ENCODE data around the gene LGI1. TPM values are rescaled to one million over a fixed set of nuclear protein-coding genes. Genes with fewer than 3 reads are reported as not detected.

The LGI1 gene
- total RNA-seq, 1 experiment from 2014 or later: 1.2 TPM

GRCh38 chr10:93758891-93759410 lies 1.2 kb downstream of the LGI1 start:
- no peak overlapping the region for H3K18ac ChIP-seq (ENCODE audit: insufficient read length, low read depth, low read length)
- H3K4me3 Mint-ChIP-seq: peak overlapping the region; percentile 34 to 49; a peak in 4 of 5 replicates

More at GRCh38 chr10:93758891-93759410, 1.2 kb downstream of the LGI1 start:
- Histone ChIP-seq H4K8ac (replicated peaks; ENCODE audit: insufficient read length, low read depth, low read length) (no peak overlapping the region), H3T11ph (ENCODE audit: low read length) (no peak overlapping the region), H3K79me1 (ENCODE audit: insufficient read depth, low read depth, low read length, poor library complexity, severe bottlenecking) (no peaks in the 10 kb centered on the region), H3K27ac (ENCODE audit: insufficient read length, low read depth, low read length) (no peak overlapping the region), H4K5ac (ENCODE audit: insufficient read length, low read depth, low read length) (no peak overlapping the region), H3K9me3 (ENCODE audit: control insufficient read depth, low read depth, low read length) (no peaks in the 10 kb centered on the region), H3K4ac (ENCODE audit: low read depth, low read length) (no peak overlapping the region), H2AFZ (ENCODE audit: low read length) (no peak overlapping the region), H3K27me3 (ENCODE audit: insufficient read depth, low read length) (no peaks in the 10 kb centered on the region), H3K4me2 (ENCODE audit: insufficient read depth, insufficient read length, low read length) (no peak overlapping the region), H3K79me2 (ENCODE audit: insufficient read depth, low read length) (no peaks in the 10 kb centered on the region), H3K56ac (ENCODE audit: insufficient read length, low read depth, low read length) (no peak overlapping the region), H4K20me1 (ENCODE audit: control insufficient read depth, insufficient read depth, insufficient read length) (no peaks in the 10 kb centered on the region), H2BK120ac (ENCODE audit: low read depth, low read length, poor library complexity, severe bottlenecking) (no peak overlapping the region), H2BK20ac (ENCODE audit: low read depth, low read length, poor library complexity, severe bottlenecking) (no peak overlapping the region), H2BK5ac (ENCODE audit: insufficient read length, low read length) (no peak overlapping the region), H3K23me2 (ENCODE audit: insufficient read length, low read depth, low read length, poor library complexity, severe bottlenecking) (no peaks in the 10 kb centered on the region), H2BK12ac (ENCODE audit: insufficient read length, low read depth, low read length) (no peak overlapping the region), H2AK5ac (ENCODE audit: insufficient read length, low read length) (no peak overlapping the region), H3K9ac (ENCODE audit: extremely low read depth, insufficient read length, low read length) (no peak overlapping the region), H2BK15ac (ENCODE audit: low read depth, low read length) (no peak overlapping the region), H3K14ac (ENCODE audit: insufficient read depth, low read length) (no peak overlapping the region), H3K4me1 (ENCODE audit: insufficient read depth, low read length) (peaks cover 16% of the 10 kb centered on the region; the same call in 1 of the 2 replicates), H4K91ac (ENCODE audit: insufficient read length, low read depth, low read length) (no peak overlapping the region), H3K23ac (ENCODE audit: insufficient read length, low read depth, low read length) (no peak overlapping the region)
- H3K27me3 Mint-ChIP-seq (ENCODE audit: low read depth): peaks cover 60% of the 10 kb centered on the region
- H3K4me1 Mint-ChIP-seq: peaks cover 75 to 76% of the 10 kb centered on the region in 2 experiments
- DNase-seq: no peak
- WGBS (ENCODE audit: extremely low coverage, insufficient read length, low lambda C conversion rate): no CpG with 5 or more reads among the region's 4 CpGs
- H3K27ac Mint-ChIP-seq: no peak overlapping the region
- no peaks in the 10 kb centered on the region; a peak in 1 of 5 replicates for H3K9me3 Mint-ChIP-seq
- TF ChIP-seq CTCF (conservative IDR thresholded peaks at IDR 0.05): no peak
- no peaks in the 10 kb centered on the region for H3K36me3 Mint-ChIP-seq (ENCODE audit: insufficient read depth in 1 of 3, low read depth in 3 of 3)
